ENCODE measurements around the gene MGAT1. TPM values are rescaled to one million over a fixed set of nuclear protein-coding genes. Genes with fewer than 3 reads are reported as not detected.

The MGAT1 gene
- total RNA-seq, 1 donor from 2014 or later = 152 TPM

DNA sequence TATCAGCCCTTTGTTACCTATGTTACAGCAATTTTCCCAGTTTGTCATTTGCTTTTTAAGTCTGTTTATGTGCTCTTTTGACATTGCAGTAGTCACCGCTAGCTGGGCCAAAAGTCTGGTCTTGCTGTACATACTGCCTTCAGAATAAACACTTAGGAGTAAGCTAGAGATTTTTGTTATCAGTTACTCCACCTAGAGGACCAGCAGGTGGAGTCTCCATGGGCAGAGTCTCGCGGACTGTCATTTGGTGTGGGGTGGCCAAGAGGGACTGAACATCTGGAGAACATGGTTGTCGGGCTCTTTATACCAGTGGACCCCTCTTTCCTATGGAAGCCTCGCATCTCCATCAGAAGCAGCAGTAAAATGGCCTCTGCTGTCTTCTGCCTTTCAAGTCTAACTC, 10.8 kb upstream of the MGAT1 start:
- intact Hi-C loops (cut with DNase I) = no loop called here
- Histone ChIP-seq H3K4me1 (peaks cover 46% of the 10 kb centered on the region), H3K27me3 (no peaks in the 10 kb centered on the region), H3K36me3 (no peaks in the 10 kb centered on the region), H3K9me3 (no peaks in the 10 kb centered on the region), H3K27ac (no peak overlapping the region), H3K4me3 (no peak overlapping the region)
- DNase-seq (ENCODE audit: extremely low spot score in 2 of 2) = no peak
- no peak for TF ChIP-seq POLR2AphosphoS5 (IDR thresholded peaks at IDR 0.05; ENCODE audit: insufficient read depth in 1 of 2, low read depth in 1 of 2)
- TF ChIP-seq POLR2A (IDR thresholded peaks at IDR 0.05) = no peak
- TF ChIP-seq CTCF (IDR thresholded peaks at IDR 0.05) = no peak

GRCh38 chr5:180811623-180812124, 9.1 kb upstream of the MGAT1 start:
- Histone ChIP-seq H3K27me3 (no peaks in the 10 kb centered on the region), H3K4me3 (peak overlapping the region; percentile 64 to 73), H3K9me3 (no peaks in the 10 kb centered on the region), H3K36me3 (no peaks in the 10 kb centered on the region), H3K27ac (peak overlapping the region; percentile 99), H3K4me1 (peaks cover 46% of the 10 kb centered on the region)
- intact Hi-C loops (cut with DNase I) = no loop called here
- no peak for TF ChIP-seq CTCF (IDR thresholded peaks at IDR 0.05)
- no peak for TF ChIP-seq POLR2A (IDR thresholded peaks at IDR 0.05)
- no peak for DNase-seq (ENCODE audit: extremely low spot score in 2 of 2)

GRCh38 chr5:180810959-180811622, 8.5 kb upstream of the MGAT1 start:
- Histone ChIP-seq H3K27ac (peak overlapping the region; percentile 99), H3K36me3 (no peaks in the 10 kb centered on the region), H3K4me1 (peaks cover 49% of the 10 kb centered on the region), H3K4me3 (peak overlapping the region; percentile 64 to 73), H3K9me3 (no peaks in the 10 kb centered on the region), H3K27me3 (no peaks in the 10 kb centered on the region)
- TF ChIP-seq POLR2AphosphoS5 (IDR thresholded peaks at IDR 0.05; ENCODE audit: insufficient read depth in 1 of 2, low read depth in 1 of 2) (no peak), CTCF (IDR thresholded peaks at IDR 0.05) (no peak), POLR2A (IDR thresholded peaks at IDR 0.05) (no peak)
- no peak for DNase-seq (ENCODE audit: extremely low spot score in 2 of 2)
- intact Hi-C loops (cut with DNase I) = no loop called here

DNA sequence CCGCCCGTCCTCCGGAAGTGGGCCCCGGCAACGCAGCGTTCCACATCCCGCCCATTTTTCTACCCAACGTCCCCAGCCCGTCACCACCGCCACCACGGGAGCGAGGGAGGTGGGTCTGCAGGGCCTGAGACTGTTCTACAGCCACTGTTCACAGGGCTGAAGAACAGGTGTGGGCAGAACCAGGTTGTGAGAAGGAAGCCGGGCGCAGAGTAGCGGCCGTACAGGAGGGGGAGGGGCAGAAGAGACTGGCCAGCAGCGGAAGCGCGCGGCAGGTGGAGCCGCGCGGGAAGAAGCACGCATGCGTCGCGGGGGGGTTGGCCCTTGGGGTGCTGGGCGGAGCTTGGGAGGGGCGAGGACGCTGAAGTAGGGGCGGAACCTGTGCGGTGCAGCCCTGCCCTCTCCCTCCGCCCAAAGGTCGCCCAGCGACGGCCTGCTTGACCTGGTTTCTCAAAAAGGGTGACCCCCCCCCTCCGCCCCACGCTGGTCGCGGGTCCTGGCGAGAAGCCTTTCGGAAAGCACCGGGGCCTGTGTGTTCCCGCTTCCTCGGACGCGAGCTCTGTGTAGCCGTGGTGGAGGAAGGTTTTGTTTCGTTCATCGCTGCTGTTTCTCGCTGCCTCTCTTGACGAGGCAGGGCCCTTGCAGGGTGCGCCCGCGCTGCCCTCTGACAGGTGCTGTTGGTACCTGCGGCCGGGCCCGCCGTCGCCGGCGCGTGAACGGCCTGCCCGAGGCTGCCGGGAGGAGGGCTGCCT, 7.8 kb upstream of the MGAT1 start:
- H3K4me3 ChIP-seq = peak overlapping the region; percentile 64 to 73
- intact Hi-C loops (cut with DNase I) = no loop called here
- no peaks in the 10 kb centered on the region for H3K36me3 ChIP-seq
- H3K27me3 ChIP-seq = no peaks in the 10 kb centered on the region
- TF ChIP-seq POLR2A (IDR thresholded peaks at IDR 0.05) (peak in 1 of 2 donors; percentile 82), CTCF (IDR thresholded peaks at IDR 0.05) (no peak), POLR2AphosphoS5 (IDR thresholded peaks at IDR 0.05; ENCODE audit: insufficient read depth in 1 of 2, low read depth in 1 of 2) (peak; percentile 83 to 99)
- peak overlapping the region; percentile 99 for H3K27ac ChIP-seq
- peaks cover 56% of the 10 kb centered on the region for H3K4me1 ChIP-seq
- no peaks in the 10 kb centered on the region for H3K9me3 ChIP-seq
- DNase-seq (ENCODE audit: extremely low spot score in 2 of 2) = peak; percentile 97
